GM19238 (cell line): ENCODE data around the gene C4BPB.

ENCODE experiments used
- DNase-seq: peaks from one replicate; pipeline ENCODE4 v3.0.0; 2011; ENCODE audit warnings: low spot score; ENCODE audit not compliant: insufficient read length

C4BPB gene

DNA sequence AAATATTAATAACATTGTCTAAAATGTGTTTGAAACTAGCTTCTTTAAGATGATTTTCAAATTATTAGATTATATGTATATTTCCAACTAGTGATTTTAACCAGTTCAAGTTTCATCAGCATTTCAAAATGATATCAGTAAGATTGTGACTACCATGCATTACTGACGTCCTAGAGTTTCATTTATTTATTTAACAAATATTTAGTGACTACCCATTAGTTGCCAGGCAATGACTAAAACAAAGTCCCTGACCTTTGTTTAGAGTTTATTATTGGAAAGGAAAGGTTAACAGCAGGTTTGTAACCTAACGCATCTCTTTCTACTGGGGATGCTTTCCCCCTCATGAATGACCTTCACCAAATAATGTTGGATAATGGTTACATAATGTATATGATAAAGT is 7.6 kb upstream of the C4BPB start:
- DNase-seq = no peak

DNA sequence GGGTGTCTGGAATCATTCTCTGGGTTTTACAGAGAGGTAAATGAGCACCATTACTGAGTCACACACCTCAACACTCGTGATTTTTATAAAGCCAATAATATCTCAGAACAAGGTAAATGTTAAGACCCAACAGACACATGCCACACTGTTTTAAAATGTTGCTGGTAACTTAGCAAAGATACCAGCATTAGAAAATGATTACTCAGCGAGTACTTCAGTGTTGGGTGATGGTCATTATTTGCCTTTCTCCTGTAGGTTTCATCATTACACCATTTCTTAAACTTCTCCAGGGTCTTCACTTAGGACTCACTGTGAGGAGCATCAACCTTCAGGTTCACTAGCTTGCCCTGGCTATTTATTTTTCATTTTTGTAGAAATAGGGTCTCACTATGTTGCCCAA is 6.9 kb upstream of the C4BPB start:
- DNase-seq = no peak

DNA sequence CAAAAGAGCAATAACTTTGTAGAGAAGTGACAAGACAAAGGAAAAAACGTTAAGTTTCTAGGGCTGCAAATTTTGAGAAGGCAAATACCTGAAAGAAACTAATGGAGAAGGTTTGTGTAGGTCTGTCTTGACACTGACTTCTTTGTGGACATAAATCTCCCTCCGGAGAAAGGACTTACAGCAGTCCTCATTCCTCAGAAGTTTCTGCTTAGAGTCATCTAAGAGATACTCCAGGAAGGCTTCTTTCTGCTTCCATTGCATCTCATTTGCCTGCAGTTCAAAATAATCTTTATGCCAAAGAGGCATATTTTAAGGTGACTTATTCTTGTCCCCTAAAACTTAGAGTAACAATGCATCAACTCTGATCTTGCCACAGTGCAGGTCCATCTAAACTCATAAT is 4.4 kb upstream of the C4BPB start:
- DNase-seq = no peak

DNA sequence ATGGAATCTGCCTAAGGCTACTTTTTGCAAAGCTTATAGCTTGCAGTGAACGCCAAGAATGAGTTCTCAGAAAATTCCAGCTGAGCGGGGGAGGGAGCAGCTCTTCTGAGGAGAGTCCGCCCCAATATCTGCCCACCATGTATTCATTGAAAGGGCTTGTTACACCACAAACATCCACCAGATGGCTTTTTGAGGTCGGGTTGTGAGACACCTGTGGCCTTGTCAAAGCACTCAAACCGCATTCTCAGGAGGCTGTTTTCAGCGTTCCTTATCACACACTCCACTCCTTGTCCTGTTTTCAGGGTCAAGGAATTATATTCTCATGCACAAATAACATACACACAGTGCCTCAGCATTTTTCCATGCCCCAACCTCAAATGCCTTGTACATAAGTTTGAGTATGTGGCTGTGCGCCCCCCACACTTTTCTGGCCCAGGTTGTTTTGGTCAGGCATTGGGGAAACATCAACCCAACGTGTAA is 3.9 kb upstream of the C4BPB start:
- peak; percentile 39 for DNase-seq

DNA sequence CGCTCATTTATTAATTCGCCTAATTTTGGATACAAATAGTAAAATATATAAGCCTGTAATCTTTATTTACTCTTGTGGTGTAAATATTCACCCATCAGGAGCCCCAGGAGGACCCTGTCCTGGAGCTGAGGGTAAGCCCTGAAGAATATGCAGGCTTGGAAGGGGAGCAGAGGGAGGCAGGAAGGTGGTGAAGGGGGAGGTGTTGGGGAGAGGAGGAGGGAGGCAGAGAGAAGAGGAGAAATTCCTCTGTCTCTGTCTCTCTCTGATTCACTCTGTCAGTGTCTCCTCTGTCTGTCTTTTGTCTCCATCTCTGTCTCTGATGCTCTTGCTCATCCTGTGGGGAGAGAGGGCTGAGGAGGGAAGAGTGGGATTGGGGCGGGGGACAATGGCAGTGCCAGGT is 2.8 kb upstream of the C4BPB start:
- DNase-seq = no peak

DNA sequence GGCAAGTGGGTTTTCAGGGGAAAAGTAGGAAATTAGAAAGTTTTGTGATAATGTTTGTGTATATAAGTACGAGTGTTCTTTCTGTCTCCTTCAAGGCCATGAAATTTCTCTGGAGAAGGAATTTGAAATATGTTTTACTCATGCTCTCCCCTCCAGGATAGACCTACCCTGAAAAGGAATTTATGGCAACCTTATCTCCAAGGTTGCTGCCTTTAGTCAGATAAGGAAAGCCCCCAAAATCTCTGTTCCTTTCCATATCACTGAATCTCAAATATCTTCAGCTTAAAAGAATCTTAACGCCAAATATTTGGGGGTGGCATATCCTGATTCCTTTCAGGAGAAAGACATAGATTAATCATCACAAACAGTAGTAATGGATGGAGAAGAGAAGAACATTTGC is 499 bp upstream of the C4BPB start:
- no peak for DNase-seq

DNA sequence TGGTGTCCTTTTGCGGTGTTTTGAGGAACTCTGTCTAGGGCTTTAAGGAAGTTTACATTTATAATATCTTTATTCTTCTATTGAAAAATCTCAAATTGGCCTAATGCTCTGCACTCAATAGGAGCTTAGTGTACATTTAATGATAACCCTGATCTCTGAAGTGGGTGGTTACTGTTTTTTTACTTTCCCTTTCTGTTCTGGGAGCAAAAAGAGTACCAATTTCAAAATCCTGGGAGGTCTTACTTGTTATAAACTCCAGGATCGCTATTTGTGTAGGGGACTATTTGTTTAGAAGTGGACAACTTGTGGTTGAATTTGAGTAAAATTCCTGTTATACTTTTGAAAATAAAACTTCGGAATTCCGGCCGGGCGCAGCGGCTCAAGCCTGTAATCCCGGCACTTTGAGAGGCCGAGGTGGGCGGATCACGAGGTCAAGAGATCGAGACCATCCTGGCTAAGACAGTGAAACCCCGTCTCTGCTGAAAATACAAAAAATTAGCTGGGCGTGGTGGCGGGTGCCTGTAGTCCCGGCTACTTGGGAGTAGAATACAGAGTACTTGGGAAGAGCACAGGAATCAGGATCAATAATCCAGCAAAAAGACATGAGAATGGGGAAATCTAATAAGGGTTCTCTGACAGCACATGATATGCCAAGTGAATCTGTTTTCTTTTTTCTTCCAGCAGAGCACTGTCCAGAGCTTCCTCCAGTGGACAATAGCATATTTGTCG is 1.1 kb downstream of the C4BPB start:
- DNase-seq = no peak

DNA sequence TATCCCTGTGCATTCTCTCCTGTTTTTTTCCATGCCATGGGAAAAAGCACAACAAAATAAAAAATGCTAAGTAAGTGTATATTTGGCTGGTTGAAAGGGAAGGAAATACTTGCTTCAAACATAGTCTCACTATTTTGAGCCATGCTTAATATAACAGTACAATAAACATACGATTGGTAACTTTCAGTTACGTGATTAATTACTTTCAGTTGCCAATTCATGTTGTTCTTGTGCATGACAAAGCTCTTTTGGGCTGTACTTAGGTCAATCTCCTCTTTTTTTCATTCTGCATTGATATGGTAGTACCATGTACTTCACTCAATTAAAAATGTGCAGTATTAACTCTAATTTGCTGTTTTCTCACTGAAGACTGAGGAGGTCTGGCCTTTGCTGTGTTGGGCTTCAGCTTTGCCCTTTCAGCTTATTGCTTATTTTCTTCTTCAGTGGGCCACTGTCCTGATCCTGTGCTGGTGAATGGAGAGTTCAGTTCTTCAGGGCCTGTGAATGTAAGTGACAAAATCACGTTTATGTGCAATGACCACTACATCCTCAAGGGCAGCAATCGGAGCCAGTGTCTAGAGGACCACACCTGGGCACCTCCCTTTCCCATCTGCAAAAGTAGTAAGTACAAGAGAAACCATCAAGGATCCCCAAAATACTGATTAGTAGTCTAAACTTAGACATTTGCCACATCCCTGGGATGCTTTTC is 2.7 kb downstream of the C4BPB start:
- no peak for DNase-seq

DNA sequence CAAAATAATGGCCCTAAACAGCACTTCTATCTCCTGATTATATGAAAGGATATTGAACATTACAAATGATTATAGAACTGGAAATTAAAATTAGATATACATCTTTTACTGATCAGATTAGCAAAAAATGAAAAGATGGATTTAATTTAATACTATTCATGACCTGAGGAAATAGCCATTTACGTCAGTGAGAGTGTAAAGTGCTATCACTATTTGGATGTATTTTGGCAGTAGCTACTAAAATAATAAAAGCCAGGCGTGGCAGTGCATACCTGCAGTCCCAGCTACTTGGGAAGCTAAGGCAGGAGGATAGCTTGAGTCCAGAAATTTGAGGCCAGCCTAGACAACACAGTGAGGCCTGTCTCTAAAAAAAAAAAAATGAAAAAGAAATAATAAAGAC is 5.3 kb downstream of the C4BPB start:
- no peak for DNase-seq

DNA sequence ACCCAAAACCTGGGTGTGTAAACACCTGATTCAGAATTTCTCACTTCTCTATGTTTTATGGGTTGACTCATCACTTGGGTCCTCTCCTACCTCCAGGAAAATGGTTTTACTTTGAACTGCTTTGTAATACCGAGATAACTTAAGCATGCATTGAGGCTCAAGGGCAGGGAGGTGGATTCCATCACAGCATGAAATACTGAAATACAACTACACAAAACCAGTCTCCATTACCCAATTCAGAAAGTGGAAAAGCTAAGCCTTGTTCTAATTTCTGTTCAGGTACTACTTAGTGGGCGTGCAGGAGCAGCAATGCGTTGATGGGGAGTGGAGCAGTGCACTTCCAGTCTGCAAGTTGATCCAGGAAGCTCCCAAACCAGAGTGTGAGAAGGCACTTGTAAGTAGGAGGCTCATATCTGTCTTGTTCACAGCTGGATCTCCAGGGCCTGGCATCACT is 9.2 kb downstream of the C4BPB start:
- DNase-seq = peak; percentile 3

DNA sequence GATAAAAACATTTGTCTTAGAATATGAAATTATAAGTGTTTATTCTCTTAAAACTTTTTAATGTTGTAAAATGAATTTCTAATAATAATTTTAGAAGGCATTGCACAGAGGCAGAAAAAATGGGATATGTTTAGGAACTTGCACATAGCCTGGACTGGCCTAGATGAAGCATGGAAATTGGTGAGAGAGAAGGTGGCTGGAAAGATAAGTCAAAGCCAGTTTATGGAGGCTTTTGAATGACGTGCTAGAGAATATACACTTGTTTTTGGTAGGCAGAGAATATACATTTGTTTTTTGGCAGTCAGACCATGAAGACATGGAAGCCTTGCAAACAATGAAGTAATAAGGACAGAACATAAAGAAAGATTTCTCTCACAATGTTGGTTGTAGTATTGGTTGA is 13.1 kb downstream of the C4BPB start:
- DNase-seq = no peak

DNA sequence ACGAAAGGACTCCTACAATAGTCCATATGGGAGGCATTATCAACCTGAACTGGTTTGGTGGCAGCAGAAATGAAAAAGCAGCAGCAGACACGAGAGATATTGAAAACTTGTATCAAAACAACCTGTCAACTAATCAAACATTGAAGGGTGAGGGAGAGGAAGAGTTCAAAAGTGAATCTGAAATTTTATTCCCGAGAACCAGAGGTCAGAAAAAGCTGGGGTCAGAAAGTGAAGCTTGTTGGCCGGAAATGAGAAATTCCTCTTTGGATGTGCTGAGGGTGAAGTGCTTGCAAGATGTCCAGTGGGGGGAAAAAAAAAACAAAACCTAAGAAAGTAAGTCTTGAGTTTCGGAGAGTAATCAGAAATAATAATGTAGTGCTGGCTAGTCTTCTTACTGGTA is 13.5 kb downstream of the C4BPB start:
- DNase-seq = no peak

DNA sequence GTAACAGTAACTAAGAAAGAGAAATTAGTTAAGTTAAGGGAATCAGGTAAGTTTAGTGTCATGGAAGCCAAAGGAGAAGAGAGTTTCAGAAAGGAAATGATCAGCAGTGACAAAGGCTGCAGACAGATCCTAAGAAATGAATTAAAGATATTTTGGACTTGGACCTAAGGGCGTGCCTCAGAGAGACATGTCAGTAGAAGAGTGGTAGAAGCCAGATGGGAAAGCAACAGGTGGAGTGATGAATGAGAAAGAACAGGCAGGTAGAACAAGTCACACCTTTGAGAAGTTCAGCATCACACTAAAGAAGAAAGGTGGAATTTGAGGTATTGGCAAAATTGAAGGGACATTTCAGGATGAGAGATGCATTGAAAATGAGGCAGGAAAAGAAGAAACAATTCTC is 14.0 kb downstream of the C4BPB start:
- DNase-seq = no peak

DNA sequence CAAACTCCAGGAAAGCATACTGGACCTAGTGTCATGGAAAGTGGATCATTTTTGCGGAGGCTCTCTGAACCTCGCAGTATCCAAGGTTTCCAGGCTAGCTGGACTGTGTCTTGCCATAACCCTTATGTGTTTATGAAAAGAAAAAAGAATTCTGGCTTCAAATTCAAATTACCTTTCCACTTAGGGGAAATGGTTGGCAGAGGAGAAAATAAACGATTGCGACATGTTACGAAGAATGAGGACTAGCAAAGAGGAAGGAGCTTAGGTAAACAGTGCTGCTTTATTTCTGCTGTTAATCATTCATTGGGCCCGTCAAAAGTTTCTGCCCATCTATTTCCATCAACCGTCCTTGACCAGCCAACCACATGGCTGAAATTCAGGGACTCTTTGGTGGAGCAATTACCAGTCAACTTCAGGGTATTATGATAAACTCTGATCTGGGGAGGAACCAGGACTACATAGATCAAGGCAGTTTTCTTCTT is 15.3 kb downstream of the C4BPB start, which contains the start of gene C4BPA:
TSS of gene C4BPA (plus strand) at position 342 of the 482 bp plus-strand sequence. CDS start 8,793 bp downstream, outside the sequence.
- DNase-seq = no peak

DNA sequence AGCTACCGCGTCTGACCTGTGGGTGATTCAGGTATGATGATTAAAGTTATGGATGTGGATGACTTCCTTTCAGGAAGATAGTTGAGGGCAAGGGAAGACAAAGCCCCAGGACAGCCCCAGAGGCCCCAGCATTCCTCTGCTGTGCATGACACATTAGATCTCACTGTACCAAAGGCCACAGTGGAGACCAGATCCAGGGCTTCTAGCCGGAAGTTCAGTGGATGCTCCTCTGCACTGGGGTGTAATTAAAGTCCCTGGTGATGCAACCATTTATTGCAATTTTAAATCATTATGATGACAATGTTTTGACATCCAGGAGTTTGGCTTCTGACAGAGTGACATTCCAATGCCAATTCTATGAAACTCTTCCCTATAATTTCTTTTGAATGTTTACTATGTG is 20.3 kb downstream of the C4BPB start:
- no peak for DNase-seq

DNA sequence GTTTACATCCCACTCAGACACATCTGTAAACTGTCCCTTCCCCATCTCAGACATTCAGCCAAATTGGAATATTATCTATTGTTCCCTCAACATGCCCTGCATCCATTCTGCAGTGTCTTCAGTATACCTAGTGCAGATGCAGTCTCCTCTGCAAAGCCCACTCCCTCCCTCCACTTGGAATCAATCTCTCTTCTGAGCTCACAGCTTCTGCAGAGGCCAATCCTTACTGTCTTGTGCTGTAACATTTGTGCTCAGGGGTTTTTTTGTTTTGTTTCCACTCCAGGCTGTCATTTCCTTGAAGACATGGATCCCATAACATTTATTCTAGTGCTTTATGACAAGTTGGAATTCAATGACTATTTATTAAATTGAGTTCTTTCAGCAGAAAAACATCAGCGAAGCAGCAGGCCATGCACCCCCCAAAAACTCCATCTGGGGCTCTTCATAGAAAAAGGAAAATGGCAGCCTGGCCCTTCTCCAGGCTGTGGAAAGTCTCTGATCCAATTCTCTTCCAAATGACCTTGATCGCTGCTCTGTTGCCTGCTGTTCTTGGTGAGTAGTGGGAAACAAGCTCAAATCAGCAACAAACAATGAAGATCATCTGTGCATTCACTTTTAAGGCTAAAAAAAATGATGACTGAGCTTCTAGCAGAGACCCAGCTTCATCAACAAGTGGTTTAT is 24.1 kb downstream of the C4BPB start:
- DNase-seq = no peak

DNA sequence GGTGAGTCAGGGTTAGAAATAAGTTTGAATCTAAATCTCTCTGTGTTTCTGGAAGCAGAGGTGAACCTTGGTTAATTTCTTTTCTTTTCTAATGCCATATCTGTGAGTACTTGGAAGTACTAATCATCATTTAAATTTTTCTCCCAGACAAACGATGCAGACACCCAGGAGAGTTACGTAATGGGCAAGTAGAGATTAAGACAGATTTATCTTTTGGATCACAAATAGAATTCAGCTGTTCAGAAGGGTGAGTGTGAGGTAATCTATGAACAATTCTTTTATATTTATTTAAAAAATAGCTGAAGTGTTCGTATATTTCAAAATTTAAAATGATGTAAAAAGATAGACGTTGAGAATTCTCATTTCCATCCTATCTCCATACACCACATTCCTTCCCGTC is 26.6 kb downstream of the C4BPB start:
- no peak for DNase-seq

DNA sequence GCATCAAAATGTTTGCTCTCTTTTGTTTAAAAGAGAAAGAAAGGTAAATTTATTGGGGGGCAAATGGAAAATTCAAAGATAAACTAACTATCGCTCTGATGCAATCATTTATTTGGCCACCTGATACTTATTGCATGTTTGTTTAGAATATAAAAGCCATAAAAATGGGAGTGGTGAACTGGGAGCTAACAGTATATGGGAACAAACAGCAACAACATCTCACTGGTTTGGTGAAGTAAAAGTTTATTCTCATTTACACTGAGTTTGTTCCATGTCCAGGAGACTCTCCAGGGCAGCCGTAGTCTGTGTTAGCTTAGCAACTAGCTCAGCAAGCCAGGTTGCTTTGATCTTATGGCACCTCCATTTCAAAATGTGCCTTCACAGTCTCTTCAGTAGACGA is 35.7 kb downstream of the C4BPB start:
- no peak for DNase-seq

DNA sequence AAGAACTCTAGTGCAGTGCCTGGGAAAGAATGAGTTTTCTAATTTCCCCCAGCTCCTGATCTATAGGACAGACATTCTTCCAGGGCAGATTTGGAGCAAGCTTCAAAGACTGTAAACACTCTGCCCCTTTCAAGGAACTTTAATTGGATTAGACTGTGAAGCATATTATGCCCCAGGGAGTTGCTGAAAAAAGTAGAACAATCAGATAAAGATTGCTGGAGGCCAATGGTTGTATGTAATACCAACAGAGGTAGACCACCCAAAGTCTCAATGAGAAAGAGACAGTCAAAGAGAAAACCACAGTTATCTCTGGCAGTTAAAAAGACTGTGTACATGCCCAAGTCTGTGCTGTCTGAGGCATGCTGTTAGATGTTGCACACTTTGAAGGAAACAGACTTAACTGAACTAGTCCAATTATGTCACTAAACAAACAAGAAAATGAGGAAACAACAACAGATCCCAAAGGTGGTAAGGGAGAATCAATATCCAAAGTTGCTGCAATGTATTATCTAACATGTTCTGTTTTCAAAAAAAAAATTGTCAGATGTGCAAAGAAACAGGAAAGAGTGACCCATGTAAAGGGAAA is 39.8 kb downstream of the C4BPB start:
- DNase-seq = no peak

DNA sequence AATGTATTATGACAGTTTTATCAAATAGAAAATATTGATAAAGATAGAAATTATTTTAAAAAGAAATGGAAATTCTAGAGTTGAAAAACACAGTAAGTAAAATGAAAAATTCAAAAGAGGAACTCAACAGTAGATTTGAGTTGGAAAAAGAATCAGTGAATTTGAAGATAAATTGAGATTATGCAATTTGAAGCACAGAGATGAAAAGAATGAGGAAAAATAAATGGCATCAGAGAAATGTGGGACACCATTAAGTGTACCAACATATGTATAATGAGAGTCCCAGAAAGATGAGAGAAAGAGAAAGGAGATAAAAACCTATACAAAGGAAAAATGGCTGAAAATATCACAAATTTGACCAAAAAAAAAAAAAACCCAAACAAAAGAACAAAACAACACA is 40.4 kb downstream of the C4BPB start:
- DNase-seq = no peak

DNA sequence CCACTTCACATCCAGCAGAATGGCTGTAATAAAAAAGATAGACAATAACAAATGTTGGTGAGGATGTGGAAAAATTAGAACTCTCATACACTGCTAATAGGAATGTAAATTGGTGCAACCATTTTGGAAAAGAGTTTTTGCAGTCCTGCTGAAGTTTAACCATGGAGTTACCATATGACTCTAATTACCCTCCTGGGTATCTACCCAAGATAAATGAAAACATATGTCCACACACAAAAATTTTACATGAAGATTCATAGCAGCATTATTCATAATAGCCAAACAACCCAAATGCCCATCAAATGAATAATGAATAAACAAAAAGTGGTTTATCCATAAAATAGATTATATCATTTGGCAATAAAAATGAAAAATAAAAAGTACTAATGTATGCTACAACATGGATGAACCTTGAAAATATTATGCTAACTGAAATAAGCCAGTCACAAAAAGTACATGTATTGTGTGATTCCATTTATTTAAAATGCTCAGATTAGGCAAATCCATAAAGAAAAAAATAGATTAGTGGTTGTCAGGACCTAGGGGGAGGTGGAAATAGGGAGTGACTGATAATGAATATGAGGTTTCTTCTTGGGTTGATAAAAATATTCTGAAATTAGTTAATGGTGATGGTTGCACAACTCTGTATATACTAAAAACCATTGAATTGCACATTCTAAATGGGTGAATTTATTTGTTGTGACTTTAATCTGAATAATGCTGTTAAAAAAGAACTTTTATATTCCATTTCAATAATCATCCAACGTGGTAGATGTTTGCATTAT is 41.8 kb downstream of the C4BPB start:
- DNase-seq = no peak
